GM19463 (cell line): ENCODE measurements around the gene FRK.
"Not testable (repeated sequence)": the region's sequence is repeated elsewhere in the genome, so short reads cannot be mapped to it uniquely, and the experiment has no call there.

Experiments used
- ATAC-seq: cut with Tn5 transposase; IDR thresholded peaks from one replicate; pipeline ENCODE4 v1.9.1; 2021; ENCODE audit warnings: mild to moderate bottlenecking, moderate library complexity; ENCODE audit not compliant: unreplicated experiment

FRK gene

DNA sequence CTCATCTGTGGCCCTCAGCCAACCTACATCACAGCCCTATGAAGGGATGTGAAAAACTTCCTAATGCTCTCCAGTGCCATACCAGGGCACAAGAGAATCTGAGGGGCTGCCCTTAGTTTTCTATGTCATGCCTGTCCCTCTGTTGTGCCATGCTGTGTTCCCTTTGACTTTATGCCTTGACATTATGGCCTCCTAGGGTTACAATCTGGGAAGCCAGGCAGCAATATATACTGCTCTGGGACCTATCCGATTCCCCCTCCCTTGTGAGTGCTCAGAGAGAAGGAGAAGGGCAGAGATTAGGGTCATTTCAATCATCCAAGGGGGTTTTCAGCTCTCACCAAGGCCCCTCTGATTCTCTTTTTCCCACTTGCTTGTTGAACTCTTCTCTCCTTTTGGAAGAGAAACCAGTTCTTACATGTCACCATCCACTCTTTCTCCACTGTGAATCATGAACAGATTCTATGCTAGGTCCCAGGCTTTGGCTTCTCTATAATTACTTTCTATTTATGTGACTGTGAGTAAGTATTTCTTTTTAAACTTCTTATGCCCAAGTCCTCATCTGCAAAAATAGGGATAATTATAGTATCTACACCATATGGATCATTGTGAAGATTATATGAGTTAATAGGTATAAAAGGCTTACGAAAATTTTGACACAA, 14.2 kb upstream of the FRK start:
- ATAC-seq, result no peak

DNA sequence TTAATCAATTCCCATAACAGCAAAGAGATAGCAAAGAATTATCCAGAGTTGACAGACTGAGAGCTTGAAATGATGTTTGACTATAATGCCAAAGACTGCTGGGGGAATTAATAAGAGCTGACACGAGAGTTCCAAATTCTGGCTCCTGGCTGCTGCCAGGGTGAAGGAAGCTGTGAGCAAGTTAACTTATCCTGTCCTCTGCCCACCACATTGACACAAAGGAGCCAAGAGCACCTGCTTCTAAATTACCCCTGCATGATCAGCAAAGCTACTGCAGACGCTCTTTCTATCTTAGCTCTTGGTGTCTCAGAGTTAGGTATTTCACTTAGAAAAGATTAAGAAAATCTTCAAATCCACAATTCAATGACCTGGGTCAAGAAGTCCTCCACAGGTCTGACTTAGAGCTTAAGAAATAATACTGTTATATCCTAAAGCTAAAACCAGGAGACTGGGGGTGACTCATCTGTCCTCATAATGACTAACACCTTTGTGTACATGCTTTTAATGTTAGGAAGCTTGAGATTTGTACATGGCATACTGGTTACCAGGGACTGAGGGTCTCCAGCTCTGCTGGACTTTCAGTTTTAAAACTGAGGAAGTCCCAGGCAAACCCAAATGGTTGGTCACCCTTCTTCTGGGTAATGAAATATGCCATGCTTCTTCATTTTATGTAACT, 13.2 kb upstream of the FRK start:
- ATAC-seq, result no peak

DNA sequence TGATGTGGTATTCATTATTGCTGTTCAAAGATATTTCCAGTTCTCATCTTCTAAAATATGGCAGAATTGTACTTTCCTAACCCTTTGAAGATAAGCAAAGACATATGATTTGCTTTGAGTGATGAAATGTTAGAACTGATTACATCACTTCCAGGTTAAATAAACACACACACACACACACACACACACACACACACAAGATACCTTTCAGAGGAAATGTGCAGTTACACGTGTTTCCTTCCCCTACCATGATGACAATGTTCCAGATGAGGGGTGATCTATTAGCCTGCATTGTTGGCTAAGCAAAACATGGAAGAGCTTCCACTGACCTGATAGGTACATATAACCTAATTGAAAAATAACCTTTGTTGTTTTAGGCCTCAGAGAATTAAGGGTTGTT, 11.7 kb upstream of the FRK start:
- no peak for ATAC-seq

DNA sequence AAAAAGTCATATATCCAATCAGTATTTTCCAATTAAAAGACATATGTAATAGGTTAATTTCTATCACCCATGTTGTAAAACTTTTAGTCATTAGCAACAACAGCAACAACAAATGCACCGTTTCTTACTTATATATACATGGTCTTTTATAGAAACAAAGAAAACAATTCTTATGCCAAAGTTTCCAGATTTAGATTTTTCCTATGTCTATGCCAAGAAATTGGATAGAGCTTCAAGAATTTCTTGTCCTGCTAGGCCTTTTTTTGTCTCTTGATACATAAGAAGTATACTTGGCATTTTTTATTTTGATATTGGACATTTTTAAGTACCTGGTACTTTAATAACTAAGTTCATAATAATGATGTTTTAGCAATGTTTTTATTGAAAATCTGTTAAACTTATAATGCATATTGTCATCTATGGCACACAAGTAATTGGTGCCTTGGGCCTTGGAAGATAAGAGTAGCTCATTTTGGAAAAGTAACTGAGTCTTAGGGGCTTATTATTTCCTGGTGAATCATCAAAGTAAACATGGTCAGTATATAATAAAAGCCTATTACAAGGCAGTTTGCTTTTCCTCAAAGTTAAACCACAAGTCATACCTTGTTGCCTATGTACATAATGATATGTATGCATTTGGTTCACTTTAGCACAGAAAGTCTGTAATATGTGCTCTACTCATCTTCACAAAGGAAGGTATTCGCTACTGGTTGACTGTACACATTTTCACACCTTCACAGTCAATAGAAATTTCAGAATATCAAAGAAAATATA, 10.1 kb upstream of the FRK start:
- ATAC-seq, result no peak

DNA sequence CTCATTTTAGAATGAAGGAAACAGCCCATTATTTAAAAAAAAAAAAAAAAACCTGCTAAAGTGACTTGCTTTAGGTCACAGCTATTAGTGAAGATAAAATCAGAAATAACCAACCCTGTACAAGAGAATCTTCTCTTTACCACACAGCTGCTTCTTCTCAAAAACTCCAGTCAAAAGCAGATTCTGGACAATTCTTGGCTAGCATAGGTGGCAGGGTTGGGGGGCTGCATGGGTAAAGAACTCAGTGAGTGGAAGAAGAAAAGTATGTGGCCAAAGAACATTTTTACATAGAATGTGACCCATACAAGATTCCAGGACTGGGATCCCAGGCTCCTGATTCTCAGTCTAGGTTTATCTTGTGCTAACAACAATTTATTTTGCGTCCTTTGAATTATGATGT, 9.4 kb upstream of the FRK start:
- no peak for ATAC-seq

DNA sequence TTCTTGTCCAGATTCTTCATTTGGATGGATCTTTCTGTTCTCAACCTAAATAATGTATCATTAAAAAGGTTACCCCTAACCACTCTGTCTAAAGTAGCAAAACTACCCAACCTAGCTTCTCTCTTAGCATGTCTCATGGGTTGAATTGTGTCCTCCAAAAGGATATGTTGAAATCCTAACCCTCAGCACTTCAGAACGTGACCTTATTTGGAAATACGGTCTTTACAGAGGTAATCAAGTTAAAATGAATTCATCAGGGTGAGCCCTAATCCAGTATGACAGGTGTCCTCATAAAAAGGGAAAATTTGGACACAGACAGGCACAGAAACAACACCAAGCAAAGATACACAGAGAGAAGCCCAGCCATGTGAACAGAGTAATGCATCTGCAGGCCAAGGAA, 6.1 kb upstream of the FRK start:
- ATAC-seq, result no peak

DNA sequence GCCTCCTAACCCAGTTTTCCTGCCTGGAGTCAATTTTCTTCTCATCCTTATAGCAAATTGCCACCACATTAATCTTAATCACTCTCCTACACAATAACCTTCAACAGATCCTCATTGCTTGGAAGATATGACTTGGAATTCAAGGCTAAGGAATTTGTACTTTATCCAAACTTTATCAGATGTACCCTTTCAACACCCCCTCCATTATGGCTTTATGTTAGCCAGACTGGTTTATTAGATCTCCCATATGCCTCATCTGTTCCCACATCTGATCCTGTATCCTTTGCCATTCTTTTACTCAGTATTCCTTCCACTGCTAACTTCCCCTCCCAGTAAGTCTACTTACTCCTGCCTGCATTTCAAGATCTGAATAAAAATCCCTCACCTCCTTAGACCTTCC, 4.0 kb upstream of the FRK start:
- no peak for ATAC-seq

DNA sequence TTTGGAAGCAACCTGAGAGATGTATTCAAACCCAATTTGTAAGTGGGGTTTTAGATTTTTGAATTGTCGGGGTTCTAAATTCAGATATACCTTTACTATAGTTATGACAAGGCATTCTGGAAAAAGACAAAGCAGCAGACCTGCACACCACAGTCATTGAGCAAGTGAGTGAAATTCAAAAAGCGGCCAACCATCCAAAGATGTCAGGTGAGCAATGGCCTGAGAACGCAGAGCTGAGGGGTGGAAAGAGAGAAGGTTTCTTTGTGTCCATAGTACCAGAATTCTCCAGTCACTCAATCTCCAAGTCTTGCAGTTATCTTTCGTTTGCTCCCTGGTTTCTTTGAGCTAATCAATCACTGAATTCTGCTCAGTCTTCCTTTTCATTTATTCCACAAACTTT, 1.8 kb upstream of the FRK start:
- no peak for ATAC-seq

DNA sequence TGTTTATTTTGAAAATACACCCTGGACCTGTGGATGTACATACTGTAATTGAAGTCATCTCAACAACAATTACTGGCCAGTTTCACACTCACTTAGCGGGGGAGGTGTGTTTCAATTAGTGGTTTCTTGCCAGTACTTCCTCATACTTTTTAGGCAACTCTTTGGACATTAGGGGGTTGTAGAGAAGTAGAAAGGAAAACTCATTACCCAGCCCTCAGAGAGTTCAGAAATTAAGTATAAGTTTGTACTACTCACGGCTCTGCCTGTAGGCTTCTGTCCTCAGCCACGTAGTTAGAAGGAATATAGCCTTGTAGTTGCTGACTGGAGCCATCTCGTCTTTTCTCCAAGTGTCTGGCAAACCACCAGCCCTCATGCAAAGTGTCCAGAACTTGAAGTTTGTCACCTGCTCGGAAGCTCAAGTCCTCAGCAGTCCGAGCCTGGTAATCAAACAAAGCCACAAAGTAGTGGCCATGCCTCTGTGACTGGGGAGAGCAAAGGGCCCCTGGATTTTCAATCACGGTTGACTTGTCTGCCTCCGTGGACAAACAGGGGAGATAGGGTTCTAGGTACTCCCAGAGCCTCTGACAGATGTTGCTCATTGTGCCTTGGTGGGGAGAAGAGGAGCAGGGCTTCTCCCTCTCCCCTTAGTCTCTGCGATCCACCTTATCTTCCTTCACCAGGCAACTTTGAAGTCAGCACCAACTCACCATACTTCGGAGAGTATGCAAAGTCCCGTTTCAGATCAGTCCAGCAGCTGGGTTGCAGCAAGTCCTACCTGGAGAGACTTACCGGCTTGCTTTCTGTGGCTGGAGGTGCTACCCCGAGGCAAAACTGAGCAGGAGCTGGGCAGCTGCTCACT, 749 bp downstream of the FRK start:
- ATAC-seq, result peak; percentile 77

DNA sequence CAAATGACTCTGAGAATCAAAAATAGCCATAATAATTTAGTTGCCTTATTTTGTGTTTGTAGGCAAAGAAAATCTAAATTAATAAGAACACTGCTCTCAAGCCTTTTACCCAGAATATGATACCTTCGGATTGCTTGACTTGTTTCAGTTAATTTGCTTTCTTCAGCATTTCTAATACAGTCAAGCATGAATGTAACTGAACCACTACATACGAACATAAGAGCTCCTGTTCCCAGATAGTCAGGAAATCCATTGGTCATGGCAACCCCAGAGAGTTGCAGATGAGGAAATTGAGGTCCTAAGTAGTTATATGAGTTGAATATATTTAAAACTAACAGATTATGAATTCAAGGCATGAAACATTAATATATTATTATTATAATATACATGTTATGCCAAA, 2.9 kb downstream of the FRK start:
- no peak for ATAC-seq

DNA sequence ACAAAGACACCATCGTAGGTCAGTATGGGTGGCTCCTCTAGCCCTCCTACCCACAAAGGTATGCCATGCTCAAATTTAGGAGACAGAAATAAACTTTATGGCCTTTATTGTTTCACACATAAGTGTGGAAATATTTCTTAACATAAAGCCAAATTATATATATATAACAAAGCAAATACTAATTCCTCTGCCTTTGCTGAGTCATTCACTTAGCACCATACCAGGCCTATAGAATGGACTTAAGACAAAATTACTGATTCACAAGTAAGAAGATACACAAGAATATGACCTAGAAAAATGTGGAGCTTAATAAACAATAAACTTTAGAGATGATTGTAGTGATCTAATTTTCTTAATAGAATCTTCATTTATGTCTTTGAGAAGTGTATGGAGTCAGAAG, 5.2 kb downstream of the FRK start:
- ATAC-seq, result no peak

DNA sequence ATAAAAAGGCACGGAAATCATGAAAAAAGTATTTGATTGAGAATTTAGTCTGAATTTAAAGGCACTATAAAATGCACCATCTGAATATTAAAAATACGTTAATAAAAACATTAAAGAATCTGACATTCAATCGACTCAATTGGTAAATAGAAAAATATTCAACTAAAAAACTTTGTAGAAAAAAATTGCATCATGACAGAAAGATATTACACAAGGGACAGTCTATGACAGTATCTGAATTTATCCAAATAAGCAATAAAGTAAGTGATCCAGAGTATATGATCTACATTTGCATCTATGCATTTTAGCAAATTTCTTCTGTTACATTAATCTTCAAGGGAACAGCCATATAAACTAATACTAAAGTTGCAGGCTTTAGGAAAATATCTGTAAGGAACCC, 9.4 kb downstream of the FRK start:
- ATAC-seq, result no peak

DNA sequence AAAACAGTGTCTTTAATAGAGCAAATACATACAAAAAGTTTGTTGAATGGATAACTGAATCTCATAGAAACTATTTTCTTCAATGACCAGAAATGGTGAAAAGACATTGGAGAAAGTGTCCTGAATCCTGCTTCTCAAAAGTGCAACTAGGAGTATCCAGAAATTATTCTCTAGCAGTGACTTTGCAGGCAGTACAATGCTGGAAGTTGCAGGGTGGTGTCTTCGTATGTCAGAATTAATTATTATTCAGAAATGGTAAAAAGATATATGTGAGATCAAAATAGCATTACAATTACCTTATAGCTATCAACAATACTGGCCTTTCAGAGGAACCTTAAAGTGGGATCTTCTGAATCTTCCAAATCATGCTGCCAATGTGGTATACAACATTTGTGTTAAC, 10.0 kb downstream of the FRK start:
- no peak for ATAC-seq

DNA sequence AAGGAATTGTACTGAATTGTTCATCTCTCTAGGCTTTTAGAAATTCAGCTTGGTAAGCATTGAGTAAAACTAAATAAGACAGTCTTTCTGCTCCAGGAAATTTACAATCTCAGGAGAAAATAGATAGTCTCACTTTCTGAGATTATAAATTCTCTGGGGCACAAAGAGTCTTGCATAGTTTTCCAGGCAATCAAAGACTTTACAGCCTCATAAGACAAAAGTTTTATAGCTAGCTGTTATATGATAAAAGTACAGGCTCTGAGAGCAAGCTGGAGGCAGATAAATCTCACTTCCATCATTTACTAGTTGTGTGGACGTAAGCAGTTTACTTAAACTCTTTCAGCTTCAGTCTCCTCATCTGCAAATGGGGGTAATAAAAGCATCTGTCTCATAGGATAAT, 11.4 kb downstream of the FRK start:
- no peak for ATAC-seq

DNA sequence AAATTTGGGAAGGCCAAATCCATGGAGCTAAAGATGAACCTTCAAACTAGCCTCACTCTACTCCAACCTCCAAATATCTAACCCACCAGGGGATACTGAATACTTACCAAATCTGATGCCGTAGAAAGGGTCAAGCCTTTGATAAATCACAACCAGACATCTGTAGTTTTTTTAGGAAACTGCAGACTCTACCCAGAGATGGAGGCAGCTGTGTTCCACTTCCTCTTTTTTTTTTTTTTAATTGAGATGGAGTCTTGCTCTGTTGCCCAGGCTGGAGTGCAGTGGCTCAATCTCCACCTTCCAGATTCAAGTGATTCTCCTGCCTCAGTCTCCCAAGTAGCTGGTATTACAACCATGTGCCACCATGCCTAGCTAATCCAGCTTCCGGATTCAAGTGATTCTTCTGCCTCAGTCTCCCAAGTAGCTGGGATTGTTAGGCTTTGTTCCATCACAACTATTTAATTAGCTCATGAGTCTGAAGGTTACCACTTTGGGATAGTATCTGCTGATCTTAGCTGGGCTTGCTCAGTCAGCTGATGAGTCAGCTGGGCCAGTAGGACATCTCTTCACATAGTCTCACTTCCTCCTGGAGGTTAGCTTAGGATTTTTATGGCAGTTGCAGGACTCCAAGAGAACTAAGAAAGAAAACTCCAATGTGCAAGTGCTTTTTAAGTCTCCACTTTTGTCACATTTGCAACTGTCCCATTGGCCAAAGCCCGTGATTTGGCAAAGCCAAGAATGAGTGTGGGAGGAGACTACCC, 13.3 kb downstream of the FRK start:
- peak; percentile 93 for ATAC-seq

DNA sequence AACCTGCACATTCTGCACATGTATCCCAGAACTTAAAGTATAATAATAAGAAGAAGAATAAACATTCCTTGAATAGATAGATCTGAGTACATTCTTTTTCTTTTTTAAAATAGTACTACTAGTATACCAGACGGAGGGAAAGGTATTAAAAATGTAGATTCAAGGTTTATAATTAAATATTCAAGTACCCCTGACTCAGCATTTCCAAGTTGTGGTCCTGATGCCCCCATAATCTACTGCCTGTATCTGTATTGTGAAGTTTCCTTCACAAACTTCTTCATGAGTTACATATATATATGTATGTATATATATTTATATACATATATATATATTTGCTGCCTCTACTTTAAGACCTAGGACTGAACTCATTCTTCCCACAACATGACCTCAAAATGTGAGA, 14.0 kb downstream of the FRK start:
- no peak for ATAC-seq

DNA sequence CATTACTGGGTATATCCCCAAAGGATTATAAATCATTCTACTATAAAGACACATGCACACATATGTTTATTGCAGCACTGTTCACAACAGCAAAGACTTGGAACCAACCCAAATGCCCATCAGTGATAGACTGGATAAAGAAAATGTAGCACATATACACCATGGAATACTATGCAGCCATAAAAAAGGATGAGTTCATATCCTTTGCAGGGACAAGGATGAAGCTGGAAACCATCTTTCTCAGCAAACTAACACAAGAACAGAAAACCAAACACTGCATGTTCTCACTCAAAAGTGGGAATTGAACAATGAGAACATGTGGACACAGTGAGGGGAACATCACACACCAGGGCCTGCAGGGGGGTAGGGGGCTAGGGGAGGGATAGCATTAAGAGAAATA, 14.4 kb downstream of the FRK start:
- not testable (repeated sequence) for ATAC-seq

DNA sequence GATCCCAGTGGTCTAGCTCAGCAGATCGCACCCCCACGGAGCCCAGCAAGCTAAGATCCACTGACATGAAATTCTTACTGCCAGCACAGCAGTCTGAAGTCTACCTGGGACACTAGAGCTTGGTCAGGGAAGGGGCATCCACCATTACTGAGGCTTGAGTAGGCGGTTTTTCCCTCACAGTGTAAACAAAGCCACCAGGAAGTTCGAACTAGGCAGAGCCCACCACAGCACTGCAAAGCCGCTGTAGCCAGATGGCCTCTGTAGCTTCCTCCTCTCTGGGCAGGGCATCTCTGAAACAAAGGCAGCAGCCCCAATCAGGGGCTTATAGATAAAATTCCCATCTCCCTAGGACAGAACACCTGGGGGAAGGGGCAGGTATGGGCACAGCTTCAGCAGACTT, 18.8 kb downstream of the FRK start:
- no peak for ATAC-seq

DNA sequence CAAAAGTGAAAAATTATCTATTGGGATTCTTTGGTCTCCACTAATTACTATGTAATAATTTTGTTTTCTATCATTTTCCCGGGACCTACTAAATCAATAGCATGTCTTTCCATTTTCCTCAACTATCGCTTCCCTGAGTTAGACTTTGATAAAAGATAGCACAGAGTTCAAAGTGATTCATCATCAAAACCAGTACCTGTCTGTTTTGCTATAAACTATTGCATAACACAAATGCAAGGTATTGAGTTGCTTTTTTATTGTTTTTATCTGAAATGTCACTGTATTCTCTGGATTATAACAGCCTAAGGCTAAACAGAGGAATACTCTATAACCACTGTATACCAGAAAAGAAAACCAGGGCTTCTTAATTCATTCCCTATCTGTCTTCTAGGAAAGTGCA, 19.7 kb downstream of the FRK start:
- no peak for ATAC-seq

DNA sequence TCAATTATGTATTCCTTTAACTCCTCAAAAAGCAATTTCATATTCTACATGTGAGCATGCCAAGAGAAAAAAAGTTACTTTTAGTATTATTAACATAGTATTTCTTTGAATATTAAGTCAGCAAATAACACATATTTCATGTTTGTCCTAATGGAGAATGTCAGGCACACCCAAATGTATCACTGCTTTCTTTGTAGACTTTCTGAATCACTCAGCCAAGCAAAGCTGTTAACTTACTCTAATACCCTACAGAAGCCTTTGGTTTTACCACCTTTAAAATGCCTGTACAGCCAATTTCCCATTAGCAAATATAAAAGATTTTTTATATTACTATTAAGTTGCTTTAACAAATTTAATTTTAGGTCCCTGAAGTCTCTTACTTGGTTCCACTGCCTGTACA, 23.8 kb downstream of the FRK start:
- ATAC-seq, result no peak
